OCI-LY7 (cell line): Measurements from ENCODE around the gene SMIM38.

Experiments
- CTCF ChIP-seq: fragments of 200-600 bp; sonication (generic); conservative IDR thresholded peaks from 2 replicates; pipeline ENCODE4 v1.5.1; 2014; ENCODE audit warnings: mild to moderate bottlenecking, antibody characterized with exemption, low read length, moderate library complexity, mixed read lengths
- EZH2phosphoT487 ChIP-seq: fragments of 200-600 bp; sonication (generic); IDR thresholded peaks from 2 replicates; pipeline ENCODE4 v1.6.1; 2018; ENCODE audit warnings: low read depth, borderline replicate concordance, mild to moderate bottlenecking, mixed run types, antibody characterized with exemption, low read length, moderate library complexity, mixed read lengths

- TF ChIP-seq CTCF (no peak), EZH2phosphoT487 (no peak)
Observed at GRCh38 chr11:69141742-69142141, 14.0 kb upstream of the SMIM38 start.
